Right cardiac atrium (tissue), 5 donors: ENCODE measurements around the gene GATAD1. TPM values are rescaled to one million over a fixed set of nuclear protein-coding genes. Genes with fewer than 3 reads are reported as not detected.

Source experiments
- ATAC-seq, 2 donors: fragments of 200-7000 bp; cut with Tn5 transposase; one replicate each; pipeline versions ENCODE4 v1.8.0 to v1.9.1; 2020; ENCODE audit warnings: moderate library complexity in 2 of 2, mild to moderate bottlenecking in 1 of 2
- DNase-seq, 3 donors: peaks; one replicate each; pipeline ENCODE4 v3.0.0-alpha.2; 2020
- H3K27ac ChIP-seq: one replicate; pipeline ENCODE4 v1.5.1; 2013; ENCODE audit warnings: mild to moderate bottlenecking, low read length, control low read depth, moderate library complexity
- H3K27me3 ChIP-seq: one replicate; pipeline ENCODE4 v1.6.1; 2013; ENCODE audit not compliant: control insufficient read depth, insufficient read depth
- H3K4me1 ChIP-seq: one replicate; pipeline ENCODE4 v1.6.1; 2013; ENCODE audit warnings: low read length; ENCODE audit not compliant: control insufficient read depth, insufficient read depth
- H3K4me3 ChIP-seq: one replicate; pipeline ENCODE4 v1.5.1; 2013; ENCODE audit warnings: low read length, control low read depth
- H3K9me3 ChIP-seq: one replicate; pipeline ENCODE4 v1.6.1; 2013; ENCODE audit warnings: low read length; ENCODE audit not compliant: control insufficient read depth
- WGBS: extraction: QIAGEN DNeasy Blood & Tissue Kit; methylation state at CpG from one replicate; pipeline ENCODE4 v1.1.7; 2013; 5-methylcytosine and 5-hydroxymethylcytosine counted together
- intact Hi-C, 4 donors: fragments of 100-400 bp; cut with DNase I; formaldehyde crosslinking; loops; one replicate each; pipeline versions ENCODE4 v1.11.0 to v1.14.0; 2022 to 2023
- polyA plus RNA-seq: library from polyadenylated mRNA; stranded (reverse); fragments of 200-250 nt; gene quantifications from one replicate; pipeline ENCODE4 v1.2.3, GENCODE V29; 2013
- total RNA-seq, 4 donors: library from RNA; stranded (reverse); fragmentation: NEBNext Ultra II Directional; extraction: Animal tissue kit (Norgen Biotek cat#: 25700); gene quantifications; one replicate each; pipeline ENCODE4 v1.2.1, GENCODE V29; 2021
- donor health status: healthy with polysubstance abuse.
- donor health status: DM: no; HTN: yes; CAD: no.
- donor health status: DM: no; HTN: no; CAD: no.
- donor health status: DM: no; HTN: yes; CAD: no; lungs with severe emphysema.
- donor health status: DM: yes; HTN: yes; CAD: no.

The GATAD1 gene
- total and polyA plus RNA-seq, 5 donors = 15.5 to 21.5 (median 18.1) TPM

- no peak overlapping the region for H3K27ac ChIP-seq
- ATAC-seq = no peak
- no peaks in the 10 kb centered on the region for H3K9me3 ChIP-seq
- no peak for DNase-seq
- no peaks in the 10 kb centered on the region for H3K27me3 ChIP-seq
- H3K4me1 ChIP-seq = no peaks in the 10 kb centered on the region
- 84% methylated on average over 5 of the region's 5 CpGs for WGBS
- no peak overlapping the region for H3K4me3 ChIP-seq
- intact Hi-C loops = no loop called here
Measured at GRCh38 chr7:92415225-92415624, 32.1 kb upstream of the GATAD1 start.

GRCh38 chr7:92417913-92418312 is 29.4 kb upstream of the GATAD1 start:
- H3K4me3 ChIP-seq = no peak overlapping the region
- intact Hi-C loops = no loop called here
- ATAC-seq (no peak), DNase-seq (no peak)
- H3K4me1 ChIP-seq = no peaks in the 10 kb centered on the region
- no peaks in the 10 kb centered on the region for H3K9me3 ChIP-seq
- no peaks in the 10 kb centered on the region for H3K27me3 ChIP-seq
- H3K27ac ChIP-seq = no peak overlapping the region
- 51% methylated on average over 5 of the region's 5 CpGs for WGBS

- Histone ChIP-seq H3K4me1 (no peaks in the 10 kb centered on the region), H3K4me3 (no peak overlapping the region), H3K27ac (no peak overlapping the region), H3K27me3 (no peaks in the 10 kb centered on the region), H3K9me3 (no peaks in the 10 kb centered on the region)
- 58% methylated on average over 5 of the region's 5 CpGs for WGBS
- intact Hi-C loops = no loop called here
- DNase-seq = no peak
- ATAC-seq = no peak
Measured at GRCh38 chr7:92421676-92422435, 25.4 kb upstream of the GATAD1 start.

GRCh38 chr7:92422926-92423325 is 24.4 kb upstream of the GATAD1 start:
- DNase-seq (peak in 1 of 3 donors; percentile 43), ATAC-seq (no peak)
- intact Hi-C loops = no loop called here
- WGBS = 96% methylated on average over 6 of the region's 6 CpGs
- no peaks in the 10 kb centered on the region for H3K27me3 ChIP-seq
- no peaks in the 10 kb centered on the region for H3K9me3 ChIP-seq
- H3K4me1 ChIP-seq = no peaks in the 10 kb centered on the region
- no peak overlapping the region for H3K27ac ChIP-seq
- no peak overlapping the region for H3K4me3 ChIP-seq

- no peaks in the 10 kb centered on the region for H3K4me1 ChIP-seq
- intact Hi-C loops = no loop called here
- 72% methylated on average over 5 of the region's 5 CpGs for WGBS
- no peak overlapping the region for H3K4me3 ChIP-seq
- peak; percentile 14 to 35 for ATAC-seq
- no peak for DNase-seq
- H3K27me3 ChIP-seq = no peaks in the 10 kb centered on the region
- H3K9me3 ChIP-seq = no peaks in the 10 kb centered on the region
- H3K27ac ChIP-seq = no peak overlapping the region
Measured at GRCh38 chr7:92423710-92424131, 23.6 kb upstream of the GATAD1 start.

GRCh38 chr7:92425311-92425947 is 21.9 kb upstream of the GATAD1 start:
- intact Hi-C loops = no loop called here
- WGBS = 51% methylated on average over 20 of the region's 20 CpGs
- Histone ChIP-seq H3K27me3 (no peaks in the 10 kb centered on the region), H3K4me1 (no peaks in the 10 kb centered on the region), H3K4me3 (no peak overlapping the region), H3K27ac (no peak overlapping the region), H3K9me3 (no peaks in the 10 kb centered on the region)
- DNase-seq (peak in 1 of 3 donors; percentile 43), ATAC-seq (no peak)

- Histone ChIP-seq H3K27ac (no peak overlapping the region), H3K27me3 (no peaks in the 10 kb centered on the region), H3K4me3 (no peak overlapping the region), H3K9me3 (no peaks in the 10 kb centered on the region), H3K4me1 (no peaks in the 10 kb centered on the region)
- intact Hi-C loops = no loop called here
- 77% methylated on average over 3 of the region's 3 CpGs for WGBS
- ATAC-seq = no peak
- no peak for DNase-seq
Measured at GRCh38 chr7:92427193-92427592, 20.1 kb upstream of the GATAD1 start.

GRCh38 chr7:92432299-92432946 is 14.9 kb upstream of the GATAD1 start:
- 73% methylated on average over 3 of the region's 3 CpGs for WGBS
- Histone ChIP-seq H3K9me3 (no peaks in the 10 kb centered on the region), H3K4me3 (no peak overlapping the region), H3K27me3 (no peaks in the 10 kb centered on the region), H3K4me1 (no peaks in the 10 kb centered on the region), H3K27ac (no peak overlapping the region)
- intact Hi-C loops = no loop called here
- no peak for DNase-seq
- ATAC-seq = no peak

GRCh38 chr7:92433019-92433418 is 14.3 kb upstream of the GATAD1 start:
- intact Hi-C loops = no loop called here
- no peak overlapping the region for H3K27ac ChIP-seq
- H3K4me1 ChIP-seq = no peaks in the 10 kb centered on the region
- DNase-seq = no peak
- WGBS = 94% methylated on average over 8 of the region's 8 CpGs
- no peaks in the 10 kb centered on the region for H3K27me3 ChIP-seq
- no peak for ATAC-seq
- H3K4me3 ChIP-seq = no peak overlapping the region
- no peaks in the 10 kb centered on the region for H3K9me3 ChIP-seq

GRCh38 chr7:92435542-92435941 is 11.7 kb upstream of the GATAD1 start:
- no peak for ATAC-seq
- H3K4me3 ChIP-seq = no peak overlapping the region
- intact Hi-C loops = no loop called here
- no peaks in the 10 kb centered on the region for H3K9me3 ChIP-seq
- no peak overlapping the region for H3K27ac ChIP-seq
- no peak for DNase-seq
- WGBS = 95% methylated on average over 2 of the region's 2 CpGs
- H3K4me1 ChIP-seq = no peaks in the 10 kb centered on the region
- H3K27me3 ChIP-seq = no peaks in the 10 kb centered on the region
